KMS-11 (cell line): ENCODE results near the gene ATRNL1.

ENCODE experiments used
- H2AFZ ChIP-seq: fragments of 200-600 bp; sonication (generic); 2 replicates; pipeline ENCODE4 v1.6.1; 2016; ENCODE audit warnings: antibody characterized with exemption, mixed run types, low read depth
- H3K27ac ChIP-seq: fragments of 200-600 bp; sonication (generic); 2 replicates; pipeline ENCODE4 v1.6.1; 2016; ENCODE audit warnings: mild to moderate bottlenecking, mixed run types
- H3K27me3 ChIP-seq: fragments of 200-600 bp; sonication (generic); 2 replicates; pipeline ENCODE4 v1.6.1; 2017; ENCODE audit warnings: mild to moderate bottlenecking, low read depth, mixed run types, moderate library complexity; ENCODE audit not compliant: insufficient read depth
- H3K36me3 ChIP-seq: fragments of 200-600 bp; sonication (generic); 2 replicates; pipeline ENCODE4 v1.6.1; 2017; ENCODE audit warnings: mild to moderate bottlenecking, mixed run types; ENCODE audit not compliant: insufficient read depth
- H3K4me1 ChIP-seq: fragments of 200-600 bp; sonication (generic); 2 replicates; pipeline ENCODE4 v1.6.1; 2016; ENCODE audit warnings: mild to moderate bottlenecking, low read depth, mixed run types; ENCODE audit not compliant: poor library complexity, severe bottlenecking
- H3K4me2 ChIP-seq: fragments of 200-600 bp; sonication (generic); 2 replicates; pipeline ENCODE4 v1.7.0; 2016; ENCODE audit warnings: mild to moderate bottlenecking, mixed run types
- H3K4me3 ChIP-seq: fragments of 200-600 bp; sonication (generic); IDR thresholded peaks from 2 replicates; pipeline ENCODE4 v1.6.1; 2017; ENCODE audit warnings: low read depth, low read length, mixed read lengths; ENCODE audit not compliant: insufficient read depth
- H3K79me2 ChIP-seq: fragments of 200-600 bp; sonication (generic); 2 replicates; pipeline ENCODE4 v1.6.1; 2016; ENCODE audit warnings: low read depth, mixed run types; ENCODE audit not compliant: insufficient read depth
- H3K9ac ChIP-seq: fragments of 200-600 bp; sonication (generic); 2 replicates; pipeline ENCODE4 v1.6.1; 2016; ENCODE audit warnings: mild to moderate bottlenecking, mixed run types
- H4K20me1 ChIP-seq: fragments of 200-600 bp; sonication (generic); 2 replicates; pipeline ENCODE4 v1.6.1; 2016; ENCODE audit warnings: mild to moderate bottlenecking, mixed run types; ENCODE audit not compliant: insufficient read depth
- CTCF ChIP-seq: fragments of 200-600 bp; sonication (generic); conservative IDR thresholded peaks from 2 replicates; pipeline ENCODE4 v1.6.1; 2017; ENCODE audit warnings: low read depth, mild to moderate bottlenecking, antibody characterized with exemption, low read length, moderate library complexity, mixed read lengths

The ATRNL1 gene

GRCh38 chr10:115845921-115846320, 752.8 kb downstream of the ATRNL1 start:
- Histone ChIP-seq H3K36me3 (no peaks in the 10 kb centered on the region), H2AFZ (no peak overlapping the region), H4K20me1 (no peaks in the 10 kb centered on the region), H3K4me3 (no peak overlapping the region), H3K4me2 (no peak overlapping the region), H3K79me2 (no peaks in the 10 kb centered on the region), H3K9ac (no peak overlapping the region), H3K27ac (no peak overlapping the region), H3K27me3 (no peaks in the 10 kb centered on the region), H3K4me1 (no peaks in the 10 kb centered on the region)
- no peak for TF ChIP-seq CTCF

GRCh38 chr10:115846528-115846927, 753.4 kb downstream of the ATRNL1 start:
- no peak overlapping the region for H3K4me2 ChIP-seq
- no peaks in the 10 kb centered on the region for H3K36me3 ChIP-seq
- TF ChIP-seq CTCF = no peak
- no peaks in the 10 kb centered on the region for H3K4me1 ChIP-seq
- H4K20me1 ChIP-seq = no peaks in the 10 kb centered on the region
- H3K79me2 ChIP-seq = no peaks in the 10 kb centered on the region
- H3K27ac ChIP-seq = no peak overlapping the region
- no peak overlapping the region for H3K9ac ChIP-seq
- no peak overlapping the region for H3K4me3 ChIP-seq
- no peak overlapping the region for H2AFZ ChIP-seq
- H3K27me3 ChIP-seq = no peaks in the 10 kb centered on the region

GRCh38 chr10:115849197-115849596, 756.0 kb downstream of the ATRNL1 start:
- no peak overlapping the region for H3K27ac ChIP-seq
- H4K20me1 ChIP-seq = no peaks in the 10 kb centered on the region
- no peaks in the 10 kb centered on the region for H3K4me1 ChIP-seq
- H3K27me3 ChIP-seq = no peaks in the 10 kb centered on the region
- no peaks in the 10 kb centered on the region for H3K36me3 ChIP-seq
- H2AFZ ChIP-seq = no peak overlapping the region
- H3K79me2 ChIP-seq = no peaks in the 10 kb centered on the region
- TF ChIP-seq CTCF = no peak
- no peak overlapping the region for H3K9ac ChIP-seq
- H3K4me2 ChIP-seq = no peak overlapping the region
- H3K4me3 ChIP-seq = no peak overlapping the region

- H3K27ac ChIP-seq = no peak overlapping the region
- no peak overlapping the region for H3K4me2 ChIP-seq
- TF ChIP-seq CTCF = no peak
- no peak overlapping the region for H3K4me3 ChIP-seq
- H3K36me3 ChIP-seq = no peaks in the 10 kb centered on the region
- no peaks in the 10 kb centered on the region for H3K4me1 ChIP-seq
- no peaks in the 10 kb centered on the region for H3K79me2 ChIP-seq
- no peak overlapping the region for H3K9ac ChIP-seq
- no peaks in the 10 kb centered on the region for H3K27me3 ChIP-seq
- no peak overlapping the region for H2AFZ ChIP-seq
- H4K20me1 ChIP-seq = no peaks in the 10 kb centered on the region
Observed at GRCh38 chr10:115850666-115851065, 757.5 kb downstream of the ATRNL1 start.
